Ecto neural progenitor cell (in vitro differentiated cells): Measurements from ENCODE around the gene MPHOSPH9.
"Not testable (repeated sequence)": the region's sequence is repeated elsewhere in the genome, so short reads cannot be mapped to it uniquely, and the experiment has no call there.

Experiments used
- DNase-seq: peaks from one replicate; pipeline ENCODE4 v3.0.0-alpha.2; 2018; ENCODE audit warnings: low spot score

MPHOSPH9 gene

DNA sequence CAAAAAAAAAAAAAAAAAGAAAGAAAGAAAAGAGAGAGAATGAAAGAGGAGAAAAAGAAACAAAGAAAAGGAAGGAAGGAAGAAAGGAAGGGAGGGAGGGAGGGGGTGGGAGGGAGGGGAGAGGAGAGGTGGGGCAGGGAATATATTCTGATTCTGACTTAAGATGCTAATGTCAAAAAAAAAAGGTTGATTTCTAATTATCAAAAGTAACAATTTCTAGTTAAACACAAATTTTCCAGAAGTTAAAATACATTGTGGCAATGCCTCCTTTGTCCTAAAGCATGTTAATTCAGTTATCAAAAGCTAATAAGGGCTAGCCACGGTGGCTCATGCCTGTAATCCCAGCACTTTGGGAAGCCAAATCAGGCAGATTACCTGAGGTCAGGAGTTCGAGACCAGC lies 7.5 kb downstream of the MPHOSPH9 start:
- DNase-seq = no peak

DNA sequence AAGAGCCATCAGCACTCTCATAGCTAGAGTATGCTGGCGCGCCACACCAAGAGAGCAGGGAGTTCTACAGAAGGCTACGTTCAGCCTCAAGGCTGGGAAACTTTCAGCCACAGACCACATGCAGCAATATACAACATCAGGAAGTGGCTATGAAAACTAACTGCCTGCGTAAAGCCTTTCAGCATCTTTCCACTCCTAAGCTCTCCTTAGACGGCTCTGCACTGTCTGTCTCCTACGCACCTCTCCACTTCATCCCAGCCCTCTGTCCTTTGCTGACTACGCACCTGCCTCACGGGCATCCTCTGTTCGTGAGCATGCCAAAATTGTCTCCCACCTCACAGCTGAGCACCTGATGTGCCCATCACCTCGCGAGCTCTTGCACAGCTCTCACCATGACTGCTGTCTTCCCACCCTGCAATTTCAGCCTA lies 9.7 kb downstream of the MPHOSPH9 start:
- DNase-seq = no peak

- not testable (repeated sequence) for DNase-seq
Measured at GRCh38 chr12:123207815-123208214, 25.1 kb downstream of the MPHOSPH9 start.

GRCh38 chr12:123206794-123207193 lies 26.1 kb downstream of the MPHOSPH9 start:
- DNase-seq = not testable (repeated sequence)

DNA sequence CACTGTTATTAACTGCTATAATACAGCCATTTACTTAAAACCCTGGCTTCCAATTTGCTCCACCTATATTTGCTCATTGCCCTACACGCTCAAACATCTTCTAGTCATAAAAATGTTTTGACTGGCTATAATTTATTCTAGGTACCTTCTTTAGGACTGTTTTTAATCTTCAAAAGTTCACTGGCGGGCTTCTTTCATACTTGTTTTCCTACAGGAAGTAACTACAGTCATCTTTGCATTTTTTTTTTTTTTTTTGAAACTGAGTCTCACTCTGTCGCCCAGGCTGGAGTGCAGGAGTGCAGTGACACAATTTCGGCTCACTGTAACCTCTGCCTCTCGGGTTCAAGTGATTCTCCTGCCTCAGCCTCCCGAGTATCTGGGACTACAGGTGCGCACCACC lies 32.5 kb downstream of the MPHOSPH9 start:
- no peak for DNase-seq

DNA sequence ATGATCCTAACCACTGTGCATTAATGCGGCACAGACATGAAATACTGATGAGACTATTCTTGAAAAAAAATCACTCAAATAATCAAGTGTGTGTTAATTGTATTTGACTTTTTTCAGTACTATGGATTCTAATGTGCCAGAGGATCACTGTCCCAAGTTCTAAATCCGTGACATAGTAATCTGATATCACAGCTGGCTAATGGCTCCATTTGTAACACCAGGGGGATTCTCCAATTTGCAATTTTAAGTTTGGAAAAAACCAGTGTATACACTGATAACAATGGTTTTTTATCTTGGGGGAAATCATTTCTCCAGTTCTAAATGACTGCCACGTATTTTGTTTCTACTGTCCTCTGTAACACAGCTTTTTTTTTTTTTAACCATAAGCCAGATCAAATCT lies 33.0 kb downstream of the MPHOSPH9 start:
- no peak for DNase-seq

DNA sequence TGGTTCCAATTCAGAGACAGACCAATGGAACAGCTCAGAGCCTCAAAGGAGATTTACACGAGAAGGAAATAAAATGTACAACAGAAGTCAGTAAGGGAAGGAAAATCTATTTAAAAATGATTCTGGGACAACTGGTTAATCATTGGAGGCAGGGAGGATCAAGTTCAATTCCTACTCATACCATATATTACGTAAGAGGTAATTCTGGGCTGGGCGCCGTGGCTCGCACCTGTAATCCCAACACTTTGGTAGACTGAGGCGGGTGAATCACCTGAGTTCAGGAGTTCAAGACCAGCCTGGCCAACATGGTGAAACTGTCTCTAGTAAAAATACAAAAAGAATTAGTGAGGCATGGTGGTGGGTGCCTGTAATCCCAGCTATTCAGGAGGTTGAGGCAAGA lies 45.3 kb downstream of the MPHOSPH9 start:
- no peak for DNase-seq

- DNase-seq = no peak
Measured at GRCh38 chr12:123180171-123180570, 52.8 kb downstream of the MPHOSPH9 start.

- no peak for DNase-seq
Measured at GRCh38 chr12:123171967-123172366, 61.0 kb downstream of the MPHOSPH9 start.

GRCh38 chr12:123167329-123167728 lies 65.6 kb downstream of the MPHOSPH9 start:
- peak; percentile 18 for DNase-seq

DNA sequence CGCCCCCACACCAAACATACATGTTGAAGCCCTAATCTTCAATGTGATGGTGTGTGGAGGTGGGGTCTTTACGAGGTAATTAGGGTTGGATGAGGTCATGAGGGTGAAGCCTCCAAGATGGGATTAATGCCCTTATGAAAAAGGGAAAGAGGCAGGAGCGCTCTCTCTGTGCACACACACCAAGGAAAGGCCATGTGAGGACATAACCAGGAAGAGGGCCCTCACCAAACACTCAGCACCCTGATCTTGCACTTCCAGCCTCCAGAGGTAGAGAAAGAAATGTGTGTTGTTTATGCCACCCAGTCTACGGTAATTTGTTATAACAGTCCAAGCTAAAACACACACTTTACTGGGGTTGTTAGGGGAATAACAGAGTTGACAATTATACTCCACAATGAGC lies 67.4 kb downstream of the MPHOSPH9 start:
- DNase-seq = no peak

DNA sequence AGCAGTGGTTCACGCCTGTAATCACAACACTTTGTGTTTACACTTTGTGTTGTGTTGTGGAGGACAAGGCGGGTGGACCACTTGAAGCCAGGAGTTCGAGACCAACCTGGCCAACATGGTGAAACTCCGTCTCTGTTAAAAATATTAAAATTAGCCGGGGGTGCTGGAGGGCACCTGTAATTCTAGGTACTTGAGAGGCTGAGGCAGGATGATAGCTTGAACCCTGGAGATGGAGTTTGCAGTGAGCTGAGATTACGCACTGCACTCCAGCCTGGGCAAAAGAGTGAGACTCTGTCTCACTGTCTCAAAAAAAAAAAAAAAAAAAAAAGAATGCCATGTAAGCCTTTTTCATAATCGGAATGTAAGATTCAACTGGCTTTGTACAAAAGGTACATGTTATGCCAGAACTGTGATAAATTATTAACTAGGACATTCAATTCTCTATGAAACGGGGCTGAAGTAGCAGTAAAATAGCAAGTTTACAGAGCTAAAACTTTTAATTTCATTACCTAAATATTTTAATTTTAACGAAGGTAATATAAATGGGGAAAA lies 68.2 kb downstream of the MPHOSPH9 start:
- peak; percentile 19 for DNase-seq

GRCh38 chr12:123164222-123164621 lies 68.7 kb downstream of the MPHOSPH9 start:
- no peak for DNase-seq

GRCh38 chr12:123163227-123163626 lies 69.7 kb downstream of the MPHOSPH9 start:
- no peak for DNase-seq

DNA sequence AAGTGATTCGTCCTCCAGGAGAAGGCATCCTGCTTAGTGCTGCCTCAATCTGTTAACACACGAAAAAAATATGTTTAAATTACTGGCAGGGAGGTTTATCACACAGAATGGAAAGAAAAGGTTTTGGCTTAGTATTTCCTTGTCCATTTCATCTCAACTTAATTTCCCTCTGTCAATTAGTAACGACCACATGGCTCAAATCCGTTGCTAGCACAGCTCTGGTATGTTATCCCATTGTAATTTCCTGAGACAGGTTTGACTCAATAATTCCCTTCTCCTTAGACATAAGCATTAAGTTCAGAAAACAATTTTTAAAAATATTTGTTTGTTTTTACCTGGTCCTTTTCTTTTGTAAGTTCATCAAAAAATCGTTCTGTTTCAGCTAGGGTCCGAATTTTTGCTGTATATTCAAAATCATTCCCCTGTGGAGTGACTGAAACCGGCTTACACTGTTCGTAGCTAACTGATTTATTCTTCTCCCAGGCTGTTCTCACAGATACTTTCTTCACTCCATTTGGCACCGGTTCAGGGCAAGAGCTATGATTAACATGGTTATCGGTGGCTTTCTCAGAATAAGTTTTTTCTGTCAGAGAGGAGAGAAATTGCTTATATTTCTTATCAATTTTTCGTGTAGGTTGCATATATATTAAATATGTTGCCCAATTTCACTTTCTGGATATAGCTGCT lies 72.0 kb downstream of the MPHOSPH9 start:
- DNase-seq = no peak

DNA sequence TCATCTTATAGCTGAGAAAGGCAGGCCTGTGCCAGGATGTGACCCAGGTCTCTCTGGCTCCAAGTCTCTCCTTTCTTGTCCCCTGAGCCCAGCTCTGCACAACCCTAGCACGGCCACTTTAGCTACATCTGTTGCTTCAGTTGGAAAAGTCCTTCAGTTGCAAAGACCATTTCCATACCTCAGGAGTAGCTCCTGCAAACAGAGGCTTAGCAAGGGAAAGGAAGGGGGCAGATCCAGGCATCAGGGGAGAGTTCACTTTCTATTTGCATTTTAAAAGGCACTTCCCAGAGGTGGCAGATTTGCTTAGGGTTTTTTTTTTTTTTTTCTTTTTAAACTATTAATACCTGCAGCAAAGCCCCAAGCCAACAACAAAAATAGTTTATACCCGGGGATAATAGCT lies 79.0 kb downstream of the MPHOSPH9 start:
- DNase-seq = peak; percentile 31

- DNase-seq = peak; percentile 21
Measured at GRCh38 chr12:123152833-123153232, 80.1 kb downstream of the MPHOSPH9 start.

DNA sequence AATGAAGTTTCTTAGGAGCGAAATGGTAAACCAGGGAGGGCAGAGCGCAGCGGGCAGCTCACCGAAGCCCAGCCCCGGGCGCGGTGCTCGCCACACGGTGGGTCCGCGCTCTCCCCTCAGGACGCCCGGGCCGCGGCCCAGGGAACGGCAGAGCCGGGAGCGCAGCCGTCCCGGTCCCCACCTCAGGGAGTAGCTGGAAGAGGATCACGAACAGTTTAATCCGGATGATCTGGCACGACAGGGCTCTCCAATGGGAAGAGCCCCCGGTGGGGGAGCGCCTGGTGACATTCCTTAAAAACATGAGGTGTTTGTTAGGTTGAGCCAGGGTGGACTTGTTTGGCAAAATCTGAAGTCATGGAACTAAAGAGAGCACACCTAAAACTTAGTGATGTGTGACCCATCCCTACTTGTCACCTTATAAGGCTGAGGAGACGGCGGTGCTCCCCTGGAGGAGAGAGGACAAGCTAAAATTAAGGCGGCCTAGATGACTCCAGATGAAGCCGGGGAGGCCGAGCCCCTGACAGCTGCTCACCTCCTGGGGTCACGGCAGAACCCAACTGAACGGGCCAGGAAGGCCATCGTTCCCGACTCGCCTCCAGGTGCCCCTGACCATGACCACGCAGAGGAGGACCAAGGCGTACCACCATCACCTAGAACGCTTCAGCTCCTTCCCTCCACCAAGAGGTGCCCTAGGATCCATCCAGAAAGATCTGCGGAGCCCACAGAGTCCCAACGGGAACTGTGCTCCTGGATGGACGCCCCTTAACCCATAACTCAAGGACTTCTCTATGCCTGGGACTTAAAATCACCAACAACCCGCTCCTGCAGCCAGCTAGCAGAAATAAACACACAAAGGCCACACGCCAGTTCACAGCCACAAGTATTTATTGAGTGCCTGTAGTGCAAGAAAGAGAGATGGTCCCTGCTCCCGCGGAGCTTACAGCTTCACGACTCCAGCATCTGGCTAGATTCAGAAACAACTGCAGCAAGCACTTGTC lies 81.2 kb downstream of the MPHOSPH9 start:
- DNase-seq = peak; percentile 68

- peak; percentile 79 for DNase-seq
Measured at GRCh38 chr12:123150744-123151456, 82.0 kb downstream of the MPHOSPH9 start, which contains the start of gene PITPNM2. PITPNM2 (minus strand) TSS chr12:123151090; CDS start chr12:123034590, 116,500 bp downstream.

GRCh38 chr12:123150275-123150743 lies 82.6 kb downstream of the MPHOSPH9 start:
- DNase-seq = peak; percentile 73

DNA sequence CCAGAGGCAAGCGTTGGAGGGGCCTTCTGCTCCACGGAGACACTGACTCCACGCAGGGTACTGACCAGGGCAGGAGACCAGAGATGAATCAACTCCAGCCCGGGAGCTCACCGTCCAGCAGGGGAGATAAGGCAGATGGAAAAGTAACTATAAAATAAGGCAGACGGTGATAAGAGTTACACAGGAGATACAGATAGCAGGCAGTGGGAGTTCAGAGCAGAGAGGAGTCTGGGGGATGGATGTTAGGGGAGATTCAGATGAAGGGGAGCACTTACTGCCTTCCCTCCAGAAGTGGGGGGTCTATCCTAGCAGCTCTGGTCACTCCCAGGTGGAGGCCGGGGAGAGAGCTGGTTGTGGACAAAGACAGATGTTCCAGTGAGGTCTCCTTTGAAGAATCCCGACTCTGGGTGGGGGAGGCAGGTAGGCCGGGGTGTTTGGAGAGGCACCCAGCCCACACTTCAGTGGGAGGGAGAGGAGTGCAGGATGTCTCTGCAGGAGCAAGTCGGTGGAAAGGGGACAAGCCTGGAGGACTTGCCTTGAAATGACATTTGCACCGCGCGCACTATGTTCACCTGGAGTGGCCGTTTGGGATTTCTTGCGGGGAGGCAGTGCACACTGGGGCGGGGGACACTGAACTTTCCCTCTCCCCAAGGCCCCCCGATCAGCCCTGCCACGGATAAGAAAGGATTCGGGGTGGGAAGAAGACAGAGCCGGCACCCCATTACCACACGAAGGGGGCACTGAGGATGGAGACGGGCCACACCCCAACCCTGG lies 83.3 kb downstream of the MPHOSPH9 start:
- no peak for DNase-seq
